HTR-8/SVneo (cell line): ENCODE results near the gene PLA2G6.

ENCODE experiments used
- DNase-seq: peaks from one replicate; pipeline ENCODE4 v3.0.0; 2011; ENCODE audit warnings: low spot score, mixed read lengths; ENCODE audit not compliant: insufficient read length
- FAIRE-seq: peaks from 2 replicates; lab custom pipeline; 2011; peaks lifted over from hg19 to GRCh38; lab: Jason Lieb, UNC

The PLA2G6 gene

DNA sequence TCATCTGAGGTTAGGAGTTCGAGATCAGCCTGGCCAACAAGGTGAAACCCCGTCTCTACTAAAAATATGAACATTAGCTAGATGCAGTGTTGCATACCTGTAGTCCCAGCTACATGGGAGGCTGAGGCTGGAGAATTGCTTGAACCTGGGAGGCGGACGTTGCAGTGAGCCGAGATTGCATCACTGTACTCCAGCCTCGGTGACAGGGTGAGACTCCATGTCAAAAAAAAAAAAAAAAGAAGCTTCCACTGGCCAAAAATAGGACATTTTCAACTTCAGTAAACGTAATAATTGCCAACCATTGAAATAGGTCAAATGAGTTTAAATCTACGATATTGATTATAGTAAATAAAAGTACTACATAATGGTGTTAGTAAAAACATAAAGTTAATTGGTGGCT, 78.0 kb downstream of the PLA2G6 start:
- DNase-seq = no peak
- no peak for FAIRE-seq

DNA sequence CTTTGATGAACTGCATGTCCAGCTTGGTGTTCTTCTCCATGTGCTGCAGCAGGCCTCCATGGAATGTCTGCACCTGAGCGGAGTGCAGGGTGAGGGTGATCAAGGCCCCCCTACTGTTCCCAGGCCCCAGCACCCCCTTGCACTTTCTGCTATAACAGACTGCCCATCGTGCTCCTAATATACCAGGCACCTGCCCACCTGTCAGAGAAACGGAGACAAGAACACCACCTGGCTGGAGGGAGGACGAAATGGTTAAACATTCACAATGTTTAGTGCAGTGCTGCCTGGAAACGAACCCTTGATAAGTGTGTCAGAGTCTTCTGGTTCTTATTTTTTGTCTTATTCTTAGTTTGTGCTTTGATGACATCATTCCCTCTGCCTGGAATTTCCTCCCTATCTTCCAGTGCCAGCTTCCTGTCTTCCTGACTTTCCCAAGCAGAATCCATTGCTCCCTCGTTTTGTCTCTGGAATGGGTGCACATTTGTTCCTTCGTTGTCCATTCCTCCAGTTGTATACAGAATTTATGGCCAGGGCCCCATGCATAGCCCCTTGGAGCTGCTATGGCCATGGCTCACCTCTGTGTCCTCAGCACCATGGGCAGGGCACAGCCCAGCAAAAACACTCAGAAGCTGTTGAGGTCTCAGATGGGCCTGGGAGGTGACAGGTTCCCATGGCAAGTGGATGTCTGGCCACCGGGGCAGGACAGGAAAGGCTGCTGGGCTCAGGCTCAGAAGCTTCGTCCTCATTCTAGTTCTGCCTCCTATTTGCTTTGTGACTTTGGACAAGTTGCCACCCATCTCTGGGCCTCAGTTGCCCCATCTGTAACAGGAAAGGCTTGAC, 83.0 kb downstream of the PLA2G6 start:
- DNase-seq = no peak
- no peak for FAIRE-seq

DNA sequence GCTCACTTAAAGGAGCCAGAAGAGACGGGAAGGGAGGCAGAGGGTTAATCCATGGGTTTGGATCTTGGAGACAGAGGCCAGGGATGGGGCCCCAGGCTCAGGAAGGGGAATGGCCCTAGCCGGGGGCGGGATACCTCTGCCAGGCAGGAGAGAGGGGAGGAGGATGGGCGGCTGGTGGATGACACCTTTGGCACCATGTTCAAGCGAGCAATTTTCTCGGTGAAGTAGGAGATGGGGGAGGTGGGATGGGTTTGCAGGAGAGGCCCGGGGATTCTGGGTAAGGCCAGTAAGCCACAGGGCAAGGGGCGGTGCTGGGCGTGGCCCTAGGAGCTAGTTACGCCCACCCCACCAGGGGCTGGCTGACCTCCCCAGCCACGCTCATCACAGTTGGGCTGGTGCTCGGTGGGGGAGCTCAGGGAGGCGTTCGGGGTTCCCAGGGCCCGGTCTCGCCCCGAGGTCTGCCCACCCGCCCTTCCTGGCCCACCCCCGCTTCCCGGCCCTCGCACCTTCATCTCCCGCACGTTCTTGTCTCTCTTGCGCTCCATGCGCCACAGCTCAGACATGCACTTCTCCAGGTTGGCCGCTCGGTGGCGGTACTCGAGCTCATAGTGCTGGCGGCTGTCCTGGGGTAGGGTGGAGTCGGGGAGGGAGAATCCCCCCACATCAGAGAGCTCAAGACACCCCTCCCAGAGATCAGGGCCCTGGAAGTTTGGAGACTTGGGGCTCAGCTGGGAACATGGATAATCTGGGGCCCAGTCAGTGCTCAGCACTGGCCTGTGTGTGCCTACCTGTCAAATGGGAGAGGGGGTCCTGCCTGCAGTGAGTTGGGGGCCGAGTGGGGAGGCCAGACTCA, 83.8 kb downstream of the PLA2G6 start:
- no peak for FAIRE-seq
- DNase-seq = no peak

DNA sequence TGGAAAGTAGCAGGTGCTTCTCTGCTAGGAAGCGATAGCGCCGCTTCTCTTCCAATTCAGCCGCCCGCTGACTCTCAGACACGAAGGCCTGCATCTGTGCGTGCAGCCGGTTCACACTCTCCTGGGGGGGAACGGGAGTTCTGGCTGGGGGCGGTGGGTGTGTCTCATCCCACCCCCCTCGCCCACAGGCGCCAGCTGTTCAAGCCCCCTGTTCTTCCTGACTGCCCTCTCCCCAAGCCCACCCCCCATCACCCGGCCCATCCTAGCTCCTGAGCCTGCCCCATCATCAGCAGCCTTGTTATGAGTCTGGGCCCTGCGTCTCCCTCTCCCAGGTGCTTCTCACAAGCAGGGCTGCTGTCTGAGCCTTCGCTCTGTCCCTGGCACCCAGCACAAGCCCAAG, 84.6 kb downstream of the PLA2G6 start:
- no peak for FAIRE-seq
- no peak for DNase-seq

DNA sequence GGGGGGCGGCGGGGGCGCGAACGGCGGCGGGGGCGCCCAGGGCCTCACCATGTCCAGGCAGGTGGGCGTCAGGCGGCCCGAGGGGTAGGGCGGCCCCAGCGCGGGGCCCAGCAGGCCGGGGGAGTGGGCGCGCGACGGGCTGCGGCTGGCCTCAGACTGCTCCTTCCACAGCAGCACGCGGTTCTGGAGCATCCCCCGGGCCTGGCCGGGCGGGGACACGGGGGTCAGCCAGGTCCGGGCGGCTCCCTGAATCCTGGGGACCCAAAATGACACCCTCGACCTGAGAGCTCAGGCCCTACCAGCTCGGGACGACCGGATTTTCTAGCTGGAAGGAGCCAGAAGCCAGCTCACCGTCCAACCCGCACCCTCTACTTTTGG, 92.2 kb downstream of the PLA2G6 start:
- FAIRE-seq = no peak

DNA sequence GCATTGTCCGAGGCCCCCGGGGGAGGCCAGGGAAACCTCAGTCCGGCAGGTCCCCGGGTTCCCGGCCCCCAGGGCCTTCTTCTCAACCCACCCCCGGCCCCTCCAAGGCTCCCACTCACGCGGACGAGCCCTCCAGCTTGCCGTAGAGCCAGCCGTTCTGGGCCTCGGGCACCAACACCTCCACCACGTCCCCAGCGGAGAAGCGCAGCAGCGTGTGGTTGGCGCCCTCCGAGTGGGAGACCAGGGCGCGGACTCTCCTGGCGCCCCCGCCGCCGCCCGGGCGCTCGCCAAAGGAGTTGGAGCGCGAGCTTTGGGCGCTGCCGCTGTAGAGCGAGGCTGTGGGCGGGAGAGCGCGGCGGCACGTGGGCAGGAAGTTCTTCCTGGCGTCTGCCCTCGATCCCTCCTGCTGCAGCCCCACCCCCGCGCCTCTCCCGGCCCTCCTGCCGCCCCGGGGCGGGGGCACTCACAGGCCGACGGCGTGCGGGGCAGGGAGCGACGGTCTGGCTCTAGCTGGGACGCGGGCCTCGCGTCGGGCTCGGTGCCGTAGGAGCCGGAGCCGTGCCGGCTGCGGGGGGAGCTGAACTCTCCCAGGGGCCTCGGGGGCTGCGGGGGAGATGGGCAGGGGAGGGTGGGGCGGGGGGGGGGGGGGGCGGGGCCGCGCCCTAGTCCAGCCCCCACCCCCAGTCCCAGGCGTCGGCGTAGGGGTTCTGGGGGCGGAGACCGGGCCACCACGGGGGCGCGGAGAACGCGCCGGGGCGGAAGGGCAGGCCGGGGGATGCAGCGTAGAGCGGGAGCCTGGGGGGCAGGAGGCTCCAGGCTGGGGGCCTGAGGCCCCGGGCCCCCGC, 92.8 kb downstream of the PLA2G6 start:
- DNase-seq (no peak), FAIRE-seq (no peak)

More for the DNA sequence above, 92.2 kb downstream of the PLA2G6 start:
- no peak for DNase-seq

DNA sequence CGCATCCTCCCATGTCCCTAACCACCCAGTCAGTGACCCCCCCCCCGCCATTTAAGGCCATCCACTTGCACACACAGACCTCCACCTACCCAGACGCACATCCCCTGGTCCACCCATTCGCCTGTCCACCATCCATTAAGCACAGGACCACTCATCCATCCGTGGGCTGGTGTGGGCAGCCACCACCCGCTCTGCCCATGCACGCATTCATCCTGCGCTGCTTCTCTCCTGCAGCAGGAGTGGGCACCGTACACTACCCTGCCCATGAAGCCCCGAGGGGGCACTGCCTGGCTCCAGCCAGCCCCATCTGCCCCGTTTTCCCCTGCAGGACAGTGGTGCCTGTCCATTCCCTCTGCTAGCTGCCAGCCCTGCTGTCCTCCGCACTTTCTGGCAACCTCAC, 93.8 kb downstream of the PLA2G6 start:
- FAIRE-seq = no peak

DNA sequence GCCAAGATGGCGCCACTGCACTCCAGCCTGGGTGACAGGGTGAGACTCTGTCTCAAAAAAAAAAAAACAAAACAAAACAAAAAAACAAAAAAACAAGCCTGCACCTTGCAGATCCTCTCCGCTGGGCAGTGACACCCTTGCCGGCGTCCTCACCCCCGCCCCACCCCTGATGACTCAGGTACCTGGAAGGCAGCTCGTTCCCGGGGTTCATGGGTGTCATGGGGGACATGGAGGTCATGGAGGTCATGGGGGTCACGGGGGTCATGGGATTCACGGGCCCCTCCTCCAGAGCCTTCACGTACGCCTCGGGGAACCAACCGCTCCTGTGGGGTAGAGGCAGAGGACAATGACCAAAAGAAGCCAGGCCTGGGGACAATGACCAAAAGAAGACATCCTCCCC, 94.7 kb downstream of the PLA2G6 start:
- FAIRE-seq (no peak), DNase-seq (no peak)

More for the DNA sequence above, 93.8 kb downstream of the PLA2G6 start:
- DNase-seq = no peak

DNA sequence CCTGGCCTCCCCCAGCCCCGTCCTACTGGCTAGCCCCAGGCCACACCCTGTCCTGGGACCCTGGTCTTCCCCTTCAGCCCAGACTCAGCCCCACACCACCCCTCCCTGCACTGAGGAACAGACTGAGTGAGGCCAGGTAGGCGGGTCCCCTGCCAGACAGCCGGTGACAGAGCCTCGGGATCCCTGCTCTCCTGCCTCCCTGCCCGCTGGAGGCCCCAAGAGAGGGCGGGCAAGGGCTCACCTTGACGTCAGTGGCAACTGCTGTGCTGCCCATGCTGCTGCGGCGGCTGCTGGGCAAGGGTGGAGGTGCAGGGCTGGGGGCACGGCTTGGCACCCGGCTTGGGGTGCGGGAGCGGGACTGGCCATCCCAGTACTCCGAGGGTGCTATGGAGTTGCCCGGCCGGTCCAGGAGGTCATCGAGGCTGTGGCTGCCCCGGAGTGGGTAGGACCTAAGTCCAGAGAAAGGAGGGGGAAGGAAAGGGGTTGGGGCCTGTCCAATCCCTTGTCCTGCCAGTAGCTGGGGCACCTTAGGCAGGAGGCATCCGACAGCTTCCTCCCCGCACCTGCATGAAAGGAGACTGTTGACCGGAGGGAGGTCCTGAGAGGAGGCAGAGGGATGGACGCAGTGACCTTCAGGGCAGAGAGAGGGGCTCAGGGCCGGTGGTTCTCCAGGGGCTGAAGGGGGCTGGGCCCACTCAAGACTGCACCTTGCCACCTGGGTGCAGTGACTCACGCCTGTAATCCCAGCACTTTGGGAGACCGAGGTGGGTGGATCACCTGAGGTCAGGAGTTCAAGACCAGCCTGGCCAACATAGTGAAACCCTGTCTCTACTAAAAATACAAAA, 95.4 kb downstream of the PLA2G6 start:
- no peak for DNase-seq
- FAIRE-seq = no peak

DNA sequence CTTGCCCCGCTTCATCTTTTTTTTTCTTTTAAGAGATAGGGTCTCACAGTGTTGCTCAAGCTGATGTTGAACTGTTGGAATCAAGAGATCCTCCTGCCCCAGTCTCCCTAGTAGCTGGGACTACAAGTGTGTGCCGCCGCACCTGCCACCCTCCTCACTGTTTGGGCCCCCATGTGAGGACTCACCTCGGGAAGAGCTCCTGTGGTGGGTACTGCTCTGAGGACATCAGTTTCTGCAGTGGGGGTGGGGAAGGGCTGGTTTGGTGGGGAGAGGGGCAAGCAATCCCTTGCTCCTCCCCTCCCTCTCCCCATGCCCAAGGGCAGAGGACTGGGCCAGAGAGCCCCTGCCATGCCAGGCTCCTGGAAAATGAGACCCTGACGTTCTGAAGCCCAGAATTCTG, 96.1 kb downstream of the PLA2G6 start:
- DNase-seq (no peak), FAIRE-seq (no peak)

DNA sequence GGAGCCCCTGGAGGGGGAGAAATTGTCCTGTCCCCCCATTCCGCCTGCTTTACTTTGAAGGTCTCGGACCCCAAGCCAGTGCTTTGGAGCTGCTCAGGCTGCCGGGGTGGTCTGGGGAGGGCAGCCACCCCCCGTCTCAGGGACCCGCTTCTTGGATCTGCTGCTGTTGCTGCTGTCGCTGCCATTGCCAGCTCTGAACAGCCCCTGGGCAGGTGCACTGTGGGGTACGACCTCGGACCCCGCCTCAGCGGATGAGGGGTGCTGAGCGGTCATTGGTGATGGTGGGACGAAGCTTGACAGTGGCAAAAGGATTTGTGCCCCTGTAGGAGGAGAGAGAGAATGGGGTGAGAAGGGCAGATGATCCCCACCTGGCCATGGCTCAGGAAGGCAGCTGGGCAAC, 96.6 kb downstream of the PLA2G6 start:
- FAIRE-seq (no peak), DNase-seq (no peak)

DNA sequence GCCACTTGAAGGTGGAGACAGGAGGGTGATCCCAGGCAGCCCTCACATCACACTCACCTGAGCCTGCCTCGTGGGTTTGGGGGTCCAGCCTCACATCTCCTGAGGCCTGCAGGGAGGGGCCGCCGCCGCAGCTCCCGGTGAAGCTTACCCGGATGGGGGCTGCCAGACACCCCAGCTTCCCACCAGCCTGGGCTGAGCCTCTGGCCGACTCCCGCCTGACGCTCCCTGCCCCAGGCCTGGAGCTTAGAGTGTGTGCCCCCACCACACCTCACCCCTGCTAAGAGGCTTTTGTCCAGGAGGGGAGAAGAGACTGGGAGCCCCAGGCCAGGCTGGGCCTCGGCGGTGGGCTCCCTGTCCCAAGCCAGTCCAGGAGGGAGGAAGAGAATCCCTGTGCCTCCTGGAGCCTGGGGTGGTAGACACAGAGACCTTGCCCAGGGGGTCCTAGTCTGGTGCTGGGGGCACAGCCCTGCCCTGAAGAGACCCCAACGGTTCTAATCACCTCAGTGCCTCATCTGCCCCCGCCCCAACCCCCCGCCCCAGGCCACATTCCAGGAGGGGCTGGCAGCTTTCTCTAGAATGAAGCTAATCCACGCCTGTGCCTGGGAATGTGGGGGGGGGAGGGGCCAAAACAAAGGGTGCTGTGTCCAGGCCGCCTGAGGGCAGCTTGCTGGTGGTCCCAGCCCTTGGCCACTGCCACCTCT, 97.5 kb downstream of the PLA2G6 start, which contains the start of gene SLC16A8:
Gene SLC16A8, minus strand, starts transcription at position 254 of the 701 bp plus-strand sequence. CDS start 1,311 bp downstream, outside the sequence.
- FAIRE-seq (no peak), DNase-seq (no peak)

DNA sequence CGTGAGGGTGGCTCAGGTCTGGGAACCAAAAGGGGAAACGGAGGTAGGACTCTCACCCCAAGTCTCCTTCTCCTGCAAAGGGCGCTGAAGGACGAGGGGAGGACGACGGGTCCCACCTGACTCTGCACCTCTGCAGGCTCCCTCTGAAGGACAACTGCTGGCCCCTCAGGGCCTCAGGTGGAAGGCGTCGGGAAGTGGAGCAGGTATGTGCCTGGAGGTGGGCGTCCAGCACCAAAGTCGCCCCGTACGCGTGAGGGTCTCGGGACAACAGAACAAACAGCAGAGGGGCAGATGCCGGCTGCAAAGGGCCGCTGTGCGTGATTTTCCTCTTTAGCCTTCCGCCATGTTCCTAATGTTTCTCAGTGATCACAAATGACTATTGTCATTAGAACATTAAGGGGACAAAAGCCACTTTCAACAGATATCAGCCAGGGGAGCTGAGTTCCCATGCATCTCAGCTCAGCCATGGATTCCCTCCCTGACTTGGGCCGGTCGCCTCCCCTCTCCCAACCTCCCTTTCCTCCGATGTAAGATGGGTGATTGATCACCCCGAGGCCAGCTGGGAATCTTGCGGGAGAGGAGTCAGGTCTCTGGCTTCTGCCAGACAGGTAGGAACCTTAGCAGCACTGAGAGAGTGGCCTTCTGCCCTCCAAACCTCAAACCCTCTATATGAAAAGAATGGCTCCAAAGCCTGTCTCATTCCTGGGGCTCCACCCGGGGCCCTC, 98.5 kb downstream of the PLA2G6 start:
- DNase-seq (no peak), FAIRE-seq (no peak)

DNA sequence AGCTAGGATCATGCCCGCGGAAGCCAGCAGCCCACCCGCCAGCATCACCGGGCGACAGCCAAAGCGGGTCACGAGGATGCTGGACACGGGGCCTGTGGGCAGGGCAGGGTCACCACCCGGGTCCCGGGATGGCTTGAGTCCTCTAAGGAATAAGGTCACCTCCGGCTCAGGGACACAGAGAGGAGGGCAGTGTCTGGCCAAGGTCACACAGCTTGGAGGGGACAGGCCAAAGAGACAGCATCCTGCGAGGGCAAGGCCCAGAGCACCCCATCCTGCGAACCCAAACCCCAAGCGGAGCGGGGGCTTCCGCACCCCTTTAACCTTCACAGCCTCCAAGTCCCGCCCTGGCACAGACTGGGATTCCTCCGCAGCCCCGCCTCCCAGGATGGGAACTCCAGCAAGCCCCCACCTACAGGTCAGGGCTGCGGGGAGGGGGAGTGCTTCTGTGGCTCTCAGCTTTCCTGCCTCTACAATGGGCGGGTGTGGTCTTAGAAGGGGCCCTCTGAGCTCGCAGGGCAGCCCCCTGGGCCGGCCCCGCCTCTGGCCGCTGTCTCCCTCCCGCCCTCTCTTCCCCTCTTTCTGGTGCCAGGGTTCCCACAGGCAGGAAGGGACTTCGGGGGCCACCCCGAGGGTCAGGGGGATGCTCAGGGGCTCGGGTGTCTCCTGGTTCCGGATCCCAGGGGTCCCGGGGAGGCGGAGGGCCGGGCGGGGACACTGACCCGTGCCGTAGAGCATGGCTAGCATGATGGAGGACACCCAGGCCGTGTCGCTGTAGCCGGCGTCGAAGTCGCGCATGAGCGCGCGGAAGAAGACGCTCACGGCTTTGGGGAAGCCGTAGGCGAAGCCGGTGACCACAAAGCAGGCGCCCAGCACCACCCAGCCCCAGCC, 99.4 kb downstream of the PLA2G6 start:
- no peak for FAIRE-seq
- no peak for DNase-seq

DNA sequence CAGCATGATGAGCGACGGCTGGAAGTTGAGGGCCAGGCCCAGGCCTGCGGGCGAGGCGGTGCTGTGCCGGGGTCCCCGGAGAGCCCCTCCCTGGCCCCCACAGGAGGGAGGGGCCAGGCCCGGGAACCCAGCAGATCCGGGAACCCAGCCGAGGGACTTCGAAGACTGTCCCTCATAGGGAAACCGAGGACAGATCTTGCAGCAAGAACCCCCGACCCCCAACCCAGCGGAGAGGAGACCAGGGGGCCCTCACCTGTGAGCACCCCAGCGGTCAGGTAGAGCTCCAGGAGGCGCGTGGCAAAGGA, 100.0 kb downstream of the PLA2G6 start:
- FAIRE-seq (no peak), DNase-seq (no peak)

DNA sequence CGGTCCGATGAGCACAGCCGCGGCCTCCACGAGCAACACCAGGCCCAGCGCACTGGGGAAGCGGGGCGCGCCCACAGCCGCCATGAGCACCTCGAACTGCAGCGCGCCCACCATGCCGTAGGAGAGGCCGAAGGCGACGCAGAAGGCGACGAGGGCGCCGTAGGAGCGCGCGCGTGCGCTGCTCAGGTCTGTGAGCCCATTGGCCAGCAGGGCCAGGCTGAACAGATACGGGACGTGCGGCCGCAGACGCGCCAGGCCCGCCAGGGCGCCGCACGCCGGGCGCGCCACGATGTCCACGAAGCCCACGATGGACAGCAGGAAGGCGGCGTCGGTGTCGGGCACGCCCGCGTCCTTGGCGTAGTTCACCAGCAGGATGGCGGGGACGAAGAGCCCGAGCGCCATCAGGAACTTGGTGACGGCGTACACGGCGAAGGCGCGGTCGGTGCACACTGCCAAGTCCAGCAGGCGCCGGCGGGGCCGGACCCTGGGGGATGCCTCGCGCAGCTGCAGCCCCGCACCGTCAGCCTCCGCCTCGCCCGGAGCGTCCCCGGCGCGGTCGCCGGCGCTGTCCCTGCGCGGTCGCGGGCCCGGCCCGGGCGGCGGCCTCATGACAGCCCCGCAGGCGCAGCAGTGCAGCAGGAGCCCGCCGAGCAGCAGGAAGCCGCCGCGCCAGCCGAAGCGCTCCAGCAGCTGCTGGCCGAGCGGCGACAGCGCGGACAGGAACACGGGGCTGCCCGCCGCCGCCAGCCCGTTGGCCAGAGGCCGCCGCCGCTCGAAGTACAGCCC, 100.6 kb downstream of the PLA2G6 start:
- no peak for FAIRE-seq
- DNase-seq = no peak

DNA sequence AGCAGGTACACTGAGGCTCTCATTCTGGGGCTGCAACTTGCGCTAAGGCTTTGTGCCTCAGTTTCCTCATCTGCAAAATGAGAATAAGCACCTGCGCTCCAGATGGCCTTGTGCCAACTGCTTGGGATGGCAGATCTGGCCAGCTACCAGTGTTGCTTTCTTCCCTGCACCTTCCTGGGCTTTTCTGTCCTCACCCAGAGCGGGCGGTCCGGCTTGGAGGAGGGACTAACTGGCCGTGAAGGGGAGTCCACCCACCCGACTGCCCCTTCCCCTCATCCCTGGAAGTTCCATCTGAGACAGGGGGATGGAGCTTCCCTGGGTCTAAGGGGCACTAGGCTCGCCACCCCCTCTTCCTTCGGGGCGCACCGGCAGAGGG, 101.2 kb downstream of the PLA2G6 start:
- DNase-seq (no peak), FAIRE-seq (no peak)
